Airway epithelial cell (primary cell): ENCODE measurements around the gene TCTN2. TPM values are rescaled to one million over a fixed set of nuclear protein-coding genes. Genes with fewer than 3 reads are reported as not detected.

ENCODE experiments used
- total RNA-seq: library from RNA; depleted of rRNA; stranded (reverse); fragments of >200 nt; gene quantifications from 2 replicates; pipeline ENCODE4 v1.2.3, GENCODE V29; 2015

The TCTN2 gene
- 4.0 and 4.7 TPM in 2 replicates for total RNA-seq

GRCh38 chr12:123670882-123671728 is at the start of gene TCTN2:
Gene TCTN2 (plus strand): TSS chr12:123671113. CDS start chr12:123671241, 128 bp downstream.

GRCh38 chr12:123633379-123634141 is 37.4 kb upstream of the TCTN2 start, which contains the start of the genes EIF2B1 and GTF2H3:
Gene EIF2B1 (minus strand): TSS chr12:123633686. CDS start chr12:123633557, 129 bp downstream.
Gene GTF2H3 (plus strand): TSS chr12:123633829. CDS start chr12:123633860, 31 bp downstream.

Other genes with a start within 250 kb of the TCTN2 start
- gene RILPL2, start 234.4 kb upstream of the TCTN2 start, total RNA-seq: 2.7 and 3.4 TPM in 2 replicates
- gene SNRNP35, start 213.0 kb upstream of the TCTN2 start, total RNA-seq: 18.4 and 19.5 TPM in 2 replicates
- gene RILPL1, start 137.4 kb upstream of the TCTN2 start, total RNA-seq: 8.7 and 14.0 TPM in 2 replicates
- 124 and 173 TPM in 2 replicates for gene TMED2, start 86.6 kb upstream of the TCTN2 start, total RNA-seq
- 14.0 and 21.5 TPM in 2 replicates for gene DDX55, start 69.0 kb upstream of the TCTN2 start, total RNA-seq
- gene EIF2B1, start 37.4 kb upstream of the TCTN2 start, total RNA-seq: 109 and 211 TPM in 2 replicates
- 24.3 and 34.9 TPM in 2 replicates for gene GTF2H3, start 37.3 kb upstream of the TCTN2 start, total RNA-seq
- gene ATP6V0A2, start 41.2 kb downstream of the TCTN2 start, total RNA-seq: 7.1 and 13.5 TPM in 2 replicates
- 0.07 TPM in 1 of 2 replicates, not detected in the other for gene DNAH10, start 91.2 kb downstream of the TCTN2 start, total RNA-seq